SK-N-SH (cell line): Measurements from ENCODE around the gene KRTAP5-3.

Source experiments
- ELF1 ChIP-seq: IDR thresholded peaks from 2 replicates; pipeline ENCODE4 v1.4.0; 2012
- EP300 ChIP-seq, 2 experiments: IDR thresholded peaks; 2 replicates each; pipeline versions ENCODE4 v1.4.0 to v1.6.1; 2012; ENCODE audit warnings: borderline replicate concordance in 1 of 2, low read depth in 1 of 2, low read length in 1 of 2
- FOSL2 ChIP-seq: IDR thresholded peaks from 2 replicates; pipeline ENCODE4 v1.4.0; 2012; ENCODE audit warnings: low read depth, mild to moderate bottlenecking, moderate library complexity, borderline replicate concordance
- GABPA ChIP-seq: IDR thresholded peaks from 2 replicates; pipeline ENCODE4 v1.4.0; 2012; ENCODE audit warnings: low read depth, mild to moderate bottlenecking
- JUND ChIP-seq: IDR thresholded peaks from 2 replicates; pipeline ENCODE4 v1.4.0; 2012
- RAD21 ChIP-seq: IDR thresholded peaks from 2 replicates; pipeline ENCODE4 v1.6.1; 2012; ENCODE audit warnings: mild to moderate bottlenecking, low read length
- RCOR1 ChIP-seq: fragments of 150-350 bp; IDR thresholded peaks from 2 replicates; pipeline ENCODE4 v1.6.1; 2017; ENCODE audit warnings: antibody characterized with exemption, low read length
- RFX5 ChIP-seq: IDR thresholded peaks from 2 replicates; pipeline ENCODE4 v1.6.1; 2012; ENCODE audit warnings: mild to moderate bottlenecking, improper control_type of control experiment, low read length
- SMC3 ChIP-seq: IDR thresholded peaks from 2 replicates; pipeline ENCODE4 v1.6.1; 2012; ENCODE audit warnings: low read depth, low read length, improper control_type of control experiment
- TF ChIP-seq, protein P1 (sequence below): IDR thresholded peaks from 2 replicates; pipeline ENCODE4 v1.4.0; 2012; ENCODE audit warnings: low read depth, borderline replicate concordance
- TF ChIP-seq, protein P2 (sequence below): fragments of 200-600 bp; sonication (generic); IDR thresholded peaks from 2 replicates; pipeline ENCODE4 v1.6.1; 2017; ENCODE audit warnings: antibody characterized with exemption, mild to moderate bottlenecking, moderate library complexity
- TF ChIP-seq, protein P3 (sequence below): IDR thresholded peaks from 2 replicates; pipeline ENCODE4; 2012
- TF ChIP-seq, protein P4 (sequence below): fragments of 150-350 bp; IDR thresholded peaks from 2 replicates; pipeline ENCODE4 v1.6.1; 2017; ENCODE audit warnings: antibody characterized with exemption, low read length, low read depth, borderline replicate concordance

DNA sequence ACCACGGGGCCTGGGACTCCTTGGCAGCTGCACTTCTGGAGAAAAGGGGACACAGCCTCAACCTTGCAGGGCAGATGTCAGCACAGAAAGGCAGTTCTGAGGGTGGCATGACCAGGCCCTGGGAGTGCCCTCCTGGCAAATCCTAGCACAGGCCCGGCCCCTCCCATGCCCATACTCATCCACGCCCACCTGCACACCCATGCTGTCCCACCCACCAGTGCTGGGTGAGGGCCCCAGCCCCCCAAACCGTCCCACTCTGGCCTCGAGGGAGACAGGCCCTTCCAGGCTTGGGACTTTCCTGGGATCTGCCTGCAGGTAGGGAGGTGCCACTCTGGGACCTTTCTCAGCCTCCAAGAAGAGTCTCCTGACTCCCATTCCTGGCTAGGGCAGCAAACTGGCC, 46.3 kb downstream of the KRTAP5-3 start:
- TF ChIP-seq, protein P1, sequence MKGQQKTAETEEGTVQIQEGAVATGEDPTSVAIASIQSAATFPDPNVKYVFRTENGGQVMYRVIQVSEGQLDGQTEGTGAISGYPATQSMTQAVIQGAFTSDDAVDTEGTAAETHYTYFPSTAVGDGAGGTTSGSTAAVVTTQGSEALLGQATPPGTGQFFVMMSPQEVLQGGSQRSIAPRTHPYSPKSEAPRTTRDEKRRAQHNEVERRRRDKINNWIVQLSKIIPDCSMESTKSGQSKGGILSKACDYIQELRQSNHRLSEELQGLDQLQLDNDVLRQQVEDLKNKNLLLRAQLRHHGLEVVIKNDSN, result no peak
- TF ChIP-seq, protein P2, sequence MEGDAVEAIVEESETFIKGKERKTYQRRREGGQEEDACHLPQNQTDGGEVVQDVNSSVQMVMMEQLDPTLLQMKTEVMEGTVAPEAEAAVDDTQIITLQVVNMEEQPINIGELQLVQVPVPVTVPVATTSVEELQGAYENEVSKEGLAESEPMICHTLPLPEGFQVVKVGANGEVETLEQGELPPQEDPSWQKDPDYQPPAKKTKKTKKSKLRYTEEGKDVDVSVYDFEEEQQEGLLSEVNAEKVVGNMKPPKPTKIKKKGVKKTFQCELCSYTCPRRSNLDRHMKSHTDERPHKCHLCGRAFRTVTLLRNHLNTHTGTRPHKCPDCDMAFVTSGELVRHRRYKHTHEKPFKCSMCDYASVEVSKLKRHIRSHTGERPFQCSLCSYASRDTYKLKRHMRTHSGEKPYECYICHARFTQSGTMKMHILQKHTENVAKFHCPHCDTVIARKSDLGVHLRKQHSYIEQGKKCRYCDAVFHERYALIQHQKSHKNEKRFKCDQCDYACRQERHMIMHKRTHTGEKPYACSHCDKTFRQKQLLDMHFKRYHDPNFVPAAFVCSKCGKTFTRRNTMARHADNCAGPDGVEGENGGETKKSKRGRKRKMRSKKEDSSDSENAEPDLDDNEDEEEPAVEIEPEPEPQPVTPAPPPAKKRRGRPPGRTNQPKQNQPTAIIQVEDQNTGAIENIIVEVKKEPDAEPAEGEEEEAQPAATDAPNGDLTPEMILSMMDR, result no peak
- no peak for TF ChIP-seq RAD21
- TF ChIP-seq RCOR1, result no peak
- no peak for TF ChIP-seq FOSL2
- TF ChIP-seq, protein P3, sequence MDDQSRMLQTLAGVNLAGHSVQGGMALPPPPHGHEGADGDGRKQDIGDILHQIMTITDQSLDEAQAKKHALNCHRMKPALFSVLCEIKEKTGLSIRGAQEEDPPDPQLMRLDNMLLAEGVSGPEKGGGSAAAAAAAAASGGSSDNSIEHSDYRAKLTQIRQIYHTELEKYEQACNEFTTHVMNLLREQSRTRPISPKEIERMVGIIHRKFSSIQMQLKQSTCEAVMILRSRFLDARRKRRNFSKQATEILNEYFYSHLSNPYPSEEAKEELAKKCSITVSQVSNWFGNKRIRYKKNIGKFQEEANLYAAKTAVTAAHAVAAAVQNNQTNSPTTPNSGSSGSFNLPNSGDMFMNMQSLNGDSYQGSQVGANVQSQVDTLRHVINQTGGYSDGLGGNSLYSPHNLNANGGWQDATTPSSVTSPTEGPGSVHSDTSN, result no peak
- no peak for TF ChIP-seq RFX5
- TF ChIP-seq, protein P4, sequence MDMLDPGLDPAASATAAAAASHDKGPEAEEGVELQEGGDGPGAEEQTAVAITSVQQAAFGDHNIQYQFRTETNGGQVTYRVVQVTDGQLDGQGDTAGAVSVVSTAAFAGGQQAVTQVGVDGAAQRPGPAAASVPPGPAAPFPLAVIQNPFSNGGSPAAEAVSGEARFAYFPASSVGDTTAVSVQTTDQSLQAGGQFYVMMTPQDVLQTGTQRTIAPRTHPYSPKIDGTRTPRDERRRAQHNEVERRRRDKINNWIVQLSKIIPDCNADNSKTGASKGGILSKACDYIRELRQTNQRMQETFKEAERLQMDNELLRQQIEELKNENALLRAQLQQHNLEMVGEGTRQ, result no peak
- no peak for TF ChIP-seq GABPA
- no peak for TF ChIP-seq EP300 (IDR thresholded peaks at IDR 0.05; ENCODE audit: borderline replicate concordance in 1 of 2, low read depth in 1 of 2, low read length in 1 of 2)
- no peak for TF ChIP-seq JUND
- TF ChIP-seq ELF1, result no peak
- no peak for TF ChIP-seq SMC3
